ENCODE results near the gene EDC3. TPM values are rescaled to one million over a fixed set of nuclear protein-coding genes. Genes with fewer than 3 reads are reported as not detected.
A peak's percentile ranks its signal among the peaks of the same experiment; 100 is the strongest.

Gene EDC3
- total and polyA plus RNA-seq, 7 donors, result 7.8 to 24.1 (median 19.6) TPM

DNA sequence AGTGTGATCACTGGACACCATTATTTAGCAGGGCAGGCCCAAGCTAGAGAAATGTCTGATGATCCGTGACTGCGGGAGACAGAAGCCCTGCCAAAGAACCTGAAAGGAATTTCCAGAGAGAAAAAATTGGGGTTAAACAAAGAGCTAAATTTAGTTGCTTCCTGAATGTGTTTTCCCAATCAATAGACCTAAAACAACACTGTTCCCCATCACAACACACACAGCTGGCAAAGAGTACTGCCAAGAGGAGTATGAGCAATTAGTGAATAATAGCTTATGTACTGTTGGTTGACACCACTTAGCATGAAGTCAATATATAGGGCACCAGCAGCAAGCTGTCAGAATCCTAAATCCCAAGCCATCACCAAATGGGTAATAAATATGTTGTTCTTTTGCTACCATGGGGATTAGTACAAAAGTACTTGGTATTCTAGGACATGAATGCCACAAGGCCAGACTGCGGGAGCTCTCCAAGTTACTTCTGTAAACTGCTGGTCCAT, 44.5 kb downstream of the EDC3 start:
- Histone ChIP-seq H3K27ac (peak overlapping the region; percentile 32), H3K9me3 (no peaks in the 10 kb centered on the region), H3K4me3 (no peak overlapping the region), H3K4me1 (peaks cover 61% of the 10 kb centered on the region), H3K36me3 (ENCODE audit: insufficient read depth in 1 of 2, low read depth in 1 of 2) (peaks cover 0 to 5% of the 10 kb centered on the region in 2 donors), H3K27me3 (ENCODE audit: insufficient read depth in 3 of 3, low read length in 2 of 3) (no peaks in the 10 kb centered on the region)
- TF ChIP-seq CTCF (IDR thresholded peaks at IDR 0.05), result no peak
- peak in 3 of 4 donors; percentile 18 to 54 (median 43) for ATAC-seq
- no peak for DNase-seq
- intact Hi-C loops (cut with DNase I), result no loop called here
- WGBS, 3 donors, result 21 to 58% (median 28%) methylated on average over 3 of the region's 3 CpGs

DNA sequence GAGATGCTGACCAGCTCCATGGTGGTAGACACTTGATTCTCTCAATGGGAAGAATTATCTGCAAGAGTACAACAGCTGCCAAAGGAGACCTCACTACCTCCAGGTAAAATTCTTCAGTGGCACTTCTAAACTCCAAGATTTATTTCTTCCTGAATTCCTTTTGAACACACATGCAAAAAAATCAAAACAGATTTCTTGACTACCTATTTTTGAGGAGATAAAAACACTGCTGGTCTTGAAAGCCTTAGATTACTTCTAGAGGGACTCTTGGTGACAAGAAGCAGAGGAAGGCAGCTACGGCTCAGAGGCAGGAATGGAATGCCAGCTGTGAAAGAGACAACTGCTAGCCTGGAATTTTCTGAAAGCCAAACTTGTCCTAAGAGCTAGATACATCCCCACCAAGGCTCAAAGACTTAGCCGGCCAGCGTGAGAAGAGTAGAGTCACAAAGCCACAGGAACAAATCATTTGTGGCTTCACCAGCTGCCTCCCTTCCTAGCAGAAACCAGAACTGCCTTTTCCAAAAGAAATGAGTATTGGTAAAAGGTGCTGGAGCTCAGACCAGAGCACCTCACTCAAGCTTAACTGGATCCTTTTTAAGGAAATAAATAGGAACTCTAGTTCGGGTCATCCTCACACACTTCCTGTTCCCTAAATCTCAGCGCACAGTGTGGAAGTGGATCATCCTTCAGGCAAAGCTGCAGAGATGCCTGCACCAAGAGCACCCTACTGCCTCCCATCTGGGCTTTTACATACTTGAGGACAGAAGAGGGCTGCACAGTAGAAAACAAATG, 47.6 kb downstream of the EDC3 start:
- no peak for TF ChIP-seq CTCF (IDR thresholded peaks at IDR 0.05)
- ATAC-seq (no peak), DNase-seq (no peak)
- H3K4me1 ChIP-seq, result peaks cover 39% of the 10 kb centered on the region
- H3K36me3 ChIP-seq (ENCODE audit: insufficient read depth in 1 of 2, low read depth in 1 of 2), result peaks cover 0 to 4% of the 10 kb centered on the region in 2 donors
- no peaks in the 10 kb centered on the region for H3K9me3 ChIP-seq
- H3K4me3 ChIP-seq, result no peak overlapping the region
- no peaks in the 10 kb centered on the region for H3K27me3 ChIP-seq (ENCODE audit: insufficient read depth in 3 of 3, low read length in 2 of 3)
- 56 to 64% (median 58%) methylated on average over 5 of the region's 5 CpGs for WGBS, 3 donors
- intact Hi-C loops (cut with DNase I), result no loop called here
- H3K27ac ChIP-seq, result no peak overlapping the region

DNA sequence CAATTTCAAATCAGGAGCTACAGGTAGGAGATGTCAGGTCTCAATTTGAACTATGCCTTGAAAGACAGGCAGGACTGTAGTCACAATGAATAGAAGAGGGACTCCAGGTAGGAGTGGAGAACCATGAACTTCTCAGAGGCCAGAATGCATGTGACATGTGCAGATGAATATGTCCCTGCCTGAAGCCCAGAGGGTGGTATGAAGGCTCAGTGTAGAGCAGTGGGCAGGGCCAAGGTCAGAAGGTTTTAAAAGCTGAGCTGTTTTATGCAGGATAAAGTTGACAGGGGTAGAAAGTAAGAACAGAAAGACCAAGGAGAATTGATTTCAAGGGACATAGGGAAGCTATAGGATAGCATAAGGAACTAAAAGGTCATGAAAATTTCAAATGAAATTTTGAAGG, 49.3 kb downstream of the EDC3 start:
- H3K36me3 ChIP-seq (ENCODE audit: insufficient read depth in 1 of 2, low read depth in 1 of 2), result peaks cover 0 to 7% of the 10 kb centered on the region in 2 donors
- no peak for TF ChIP-seq CTCF (IDR thresholded peaks at IDR 0.05)
- ATAC-seq (no peak), DNase-seq (no peak)
- H3K4me3 ChIP-seq, result no peak overlapping the region
- peaks cover 42% of the 10 kb centered on the region for H3K4me1 ChIP-seq
- no peak overlapping the region for H3K27ac ChIP-seq
- H3K27me3 ChIP-seq (ENCODE audit: insufficient read depth in 3 of 3, low read length in 2 of 3), result no peaks in the 10 kb centered on the region
- intact Hi-C loops (cut with DNase I), result no loop called here
- no peaks in the 10 kb centered on the region for H3K9me3 ChIP-seq

DNA sequence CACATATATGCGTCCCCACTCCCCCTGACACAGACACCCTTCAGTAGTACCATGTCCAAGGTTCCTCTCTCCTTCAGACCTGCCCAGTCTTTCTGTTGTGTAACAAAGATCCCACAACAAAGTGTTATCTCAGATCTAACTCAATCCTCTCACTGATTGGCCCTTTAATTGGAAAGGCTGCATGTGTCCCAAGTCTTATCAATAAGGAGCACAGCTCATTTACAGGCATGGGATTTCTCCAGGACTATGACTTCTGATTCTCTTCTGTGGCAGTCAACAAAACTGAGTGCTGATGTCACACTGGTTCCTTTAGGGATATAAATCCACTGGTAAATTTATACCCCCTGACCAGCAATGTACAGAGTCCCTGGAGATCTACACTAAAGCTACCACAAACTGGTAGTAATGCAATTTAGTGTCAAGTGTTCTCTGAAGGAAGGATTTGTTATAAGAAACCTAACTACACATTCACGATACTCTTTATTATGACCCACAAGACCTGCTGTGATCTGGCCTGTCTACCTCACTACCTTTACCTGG, 52.1 kb downstream of the EDC3 start:
- Histone ChIP-seq H3K4me3 (no peak overlapping the region), H3K36me3 (ENCODE audit: insufficient read depth in 1 of 2, low read depth in 1 of 2) (peaks cover 3 to 33% of the 10 kb centered on the region in 2 donors), H3K9me3 (no peaks in the 10 kb centered on the region), H3K27me3 (ENCODE audit: insufficient read depth in 3 of 3, low read length in 2 of 3) (no peaks in the 10 kb centered on the region), H3K27ac (peak overlapping the region; percentile 3), H3K4me1 (peaks cover 35% of the 10 kb centered on the region)
- intact Hi-C loops (cut with DNase I), result no loop called here
- DNase-seq (no peak), ATAC-seq (no peak)
- 76 to 87% (median 85%) methylated on average over 2 of the region's 2 CpGs for WGBS, 3 donors
- no peak for TF ChIP-seq CTCF (IDR thresholded peaks at IDR 0.05)

Measured in psoas muscle (tissue), 8 donors.